Measurements from ENCODE around the gene CLEC18A.

- TF ChIP-seq CTCF (IDR thresholded peaks at IDR 0.05) (no peak), RFX5 (IDR thresholded peaks at IDR 0.05) (no peak), POLR2AphosphoS2 (conservative IDR thresholded peaks at IDR 0.05; ENCODE audit: low read length) (no peak), EP300 (IDR thresholded peaks at IDR 0.05) (no peak), POLR2A (IDR thresholded peaks at IDR 0.05; ENCODE audit: low read length) (no peak)
Measured at GRCh38 chr16:69940676-69941075, 10.5 kb upstream of the CLEC18A start.
